ENCODE data around the gene DMWD. TPM values are rescaled to one million over a fixed set of nuclear protein-coding genes. Genes with fewer than 3 reads are reported as not detected.
A peak's percentile ranks its signal among the peaks of the same experiment; 100 is the strongest.

Gene DMWD
- total RNA-seq, 1 experiment from 2014 or later = 34.9 TPM

DNA sequence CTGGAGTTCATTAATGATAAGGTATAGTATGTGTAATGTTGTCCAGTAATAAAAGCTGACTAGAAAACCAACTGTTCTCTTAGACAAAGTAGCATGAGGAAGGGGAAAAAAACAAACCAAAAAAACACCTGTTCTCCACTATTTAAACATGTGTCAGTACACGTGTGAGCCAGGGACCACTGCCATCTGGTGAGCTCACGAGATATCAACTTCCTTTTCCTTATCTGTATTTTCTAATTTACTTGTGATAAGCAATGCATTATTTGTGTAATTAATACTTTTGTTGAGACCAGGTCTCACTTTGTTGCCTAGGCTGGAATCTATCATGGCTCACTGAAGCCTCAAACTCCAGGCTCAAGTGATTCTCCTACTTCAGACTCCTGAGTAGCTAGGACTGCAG lies 19.3 kb downstream of the DMWD start:
- ChIA-PET POLR2A (ENCODE audit: unreplicated experiment) (no interaction called here), CTCF (no interaction called here)
- Histone ChIP-seq H3K9me2 (replicated peaks; ENCODE audit: low read length) (no peaks in the 10 kb centered on the region), H3K4me1 (ENCODE audit: insufficient read depth, low read length) (0 out of 2 replicates have a peak, but pooled peaks cover 21% of the 10 kb centered on the region), H3K9ac (ENCODE audit: low read length) (no peak overlapping the region), H3K4me2 (ENCODE audit: low read length) (no peak overlapping the region), H2AFZ (ENCODE audit: low read length) (no peak overlapping the region), H3K9me3 (ENCODE audit: low read length) (no peaks in the 10 kb centered on the region), H3F3A (ENCODE audit: low read length, unreplicated experiment) (no peaks in the 10 kb centered on the region), H3K27me3 (ENCODE audit: low read length) (no peaks in the 10 kb centered on the region), H3K4me3 (ENCODE audit: low read length) (no peak overlapping the region), H3K27ac (ENCODE audit: low read length) (no peak overlapping the region), H4K20me1 (ENCODE audit: low read length) (no peaks in the 10 kb centered on the region), H3K36me3 (ENCODE audit: low read depth, low read length) (no peaks in the 10 kb centered on the region), H3K79me2 (ENCODE audit: low read length) (no peaks in the 10 kb centered on the region)
- intact Hi-C loops (cut with micrococcal nuclease) = no loop called here
- no peak for DNase-seq
- ATAC-seq = no peak
- TF ChIP-seq, protein P1, sequence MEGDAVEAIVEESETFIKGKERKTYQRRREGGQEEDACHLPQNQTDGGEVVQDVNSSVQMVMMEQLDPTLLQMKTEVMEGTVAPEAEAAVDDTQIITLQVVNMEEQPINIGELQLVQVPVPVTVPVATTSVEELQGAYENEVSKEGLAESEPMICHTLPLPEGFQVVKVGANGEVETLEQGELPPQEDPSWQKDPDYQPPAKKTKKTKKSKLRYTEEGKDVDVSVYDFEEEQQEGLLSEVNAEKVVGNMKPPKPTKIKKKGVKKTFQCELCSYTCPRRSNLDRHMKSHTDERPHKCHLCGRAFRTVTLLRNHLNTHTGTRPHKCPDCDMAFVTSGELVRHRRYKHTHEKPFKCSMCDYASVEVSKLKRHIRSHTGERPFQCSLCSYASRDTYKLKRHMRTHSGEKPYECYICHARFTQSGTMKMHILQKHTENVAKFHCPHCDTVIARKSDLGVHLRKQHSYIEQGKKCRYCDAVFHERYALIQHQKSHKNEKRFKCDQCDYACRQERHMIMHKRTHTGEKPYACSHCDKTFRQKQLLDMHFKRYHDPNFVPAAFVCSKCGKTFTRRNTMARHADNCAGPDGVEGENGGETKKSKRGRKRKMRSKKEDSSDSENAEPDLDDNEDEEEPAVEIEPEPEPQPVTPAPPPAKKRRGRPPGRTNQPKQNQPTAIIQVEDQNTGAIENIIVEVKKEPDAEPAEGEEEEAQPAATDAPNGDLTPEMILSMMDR (conservative IDR thresholded peaks at IDR 0.05; ENCODE audit: low read depth, low read length) = no peak
- TF ChIP-seq EZH2phosphoT487 (IDR thresholded peaks at IDR 0.05; ENCODE audit: borderline replicate concordance, low read length) (no peak), EZH2 (IDR thresholded peaks at IDR 0.05; ENCODE audit: low read length, unreplicated experiment) (no peak)
- BruUV-seq (replicated peaks) = no TSS peak

GRCh38 chr19:45772912-45773311 lies 19.7 kb downstream of the DMWD start:
- ATAC-seq = no peak
- no peaks in the 10 kb centered on the region for H3K36me3 ChIP-seq (ENCODE audit: low read depth, low read length)
- H3K4me1 ChIP-seq (ENCODE audit: insufficient read depth, low read length) = 0 out of 2 replicates have a peak, but pooled peaks cover 21% of the 10 kb centered on the region
- no peaks in the 10 kb centered on the region for H4K20me1 ChIP-seq (ENCODE audit: low read length)
- TF ChIP-seq, protein P1 (conservative IDR thresholded peaks at IDR 0.05; ENCODE audit: low read depth, low read length) = no peak
- TF ChIP-seq EZH2 (IDR thresholded peaks at IDR 0.05; ENCODE audit: low read length, unreplicated experiment) = no peak
- CTCF ChIA-PET = no interaction called here
- DNase-seq = no peak
- POLR2A ChIA-PET (ENCODE audit: unreplicated experiment) = no interaction called here
- H3K27me3 ChIP-seq (ENCODE audit: low read length) = no peaks in the 10 kb centered on the region
- H3K9ac ChIP-seq (ENCODE audit: low read length) = no peak overlapping the region
- H2AFZ ChIP-seq (ENCODE audit: low read length) = no peak overlapping the region
- BruUV-seq (replicated peaks) = no TSS peak
- intact Hi-C loops (cut with micrococcal nuclease) = no loop called here
- H3K4me2 ChIP-seq (ENCODE audit: low read length) = no peak overlapping the region
- H3F3A ChIP-seq (ENCODE audit: low read length, unreplicated experiment) = no peaks in the 10 kb centered on the region
- no peak overlapping the region for H3K4me3 ChIP-seq (ENCODE audit: low read length)
- no peaks in the 10 kb centered on the region for H3K79me2 ChIP-seq (ENCODE audit: low read length)
- H3K27ac ChIP-seq (ENCODE audit: low read length) = no peak overlapping the region
- H3K9me3 ChIP-seq (ENCODE audit: low read length) = no peaks in the 10 kb centered on the region
- H3K9me2 ChIP-seq (replicated peaks; ENCODE audit: low read length) = no peaks in the 10 kb centered on the region

DNA sequence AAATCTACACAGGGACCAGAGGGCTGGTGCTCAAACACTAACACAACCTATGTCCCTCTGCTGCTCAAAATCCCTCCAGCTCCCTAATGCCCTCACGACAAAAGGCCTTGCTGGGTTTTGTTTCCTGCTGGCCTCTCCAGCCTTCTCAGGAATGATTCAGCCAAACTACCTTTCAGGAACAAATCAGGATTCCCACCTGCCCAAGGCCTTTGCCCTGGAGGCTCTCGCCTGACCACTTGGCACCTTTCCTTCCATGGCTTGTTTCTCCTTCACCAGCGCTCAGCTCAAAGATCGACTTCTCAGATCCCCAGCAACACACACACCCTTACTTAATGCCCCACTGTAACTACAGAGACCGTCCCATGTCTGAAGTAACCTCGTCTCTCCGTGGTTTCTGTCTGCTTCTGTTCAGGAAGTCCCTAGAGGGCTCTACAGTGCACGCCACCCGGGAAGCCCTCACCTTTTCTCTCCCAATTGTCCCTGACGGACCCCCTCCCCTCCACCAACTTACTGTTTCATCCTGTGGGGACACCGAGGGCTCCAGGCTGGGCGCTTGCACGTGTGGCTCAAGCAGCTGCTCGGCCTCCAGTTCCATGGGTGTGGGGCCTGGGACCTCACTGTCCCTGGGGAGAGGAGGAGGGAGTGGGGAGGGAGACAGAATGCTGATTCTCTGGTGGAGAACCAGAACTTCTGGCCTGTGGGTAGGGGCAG lies 20.4 kb downstream of the DMWD start:
- ChIA-PET CTCF (no interaction called here), POLR2A (ENCODE audit: unreplicated experiment) (interaction anchor here (0.6 kb wide), 1 partner anchor 10 kb away, joined by 6 read pairs; the partner anchor contains the start of gene DMPK)
- no peak overlapping the region for H2AFZ ChIP-seq (ENCODE audit: low read length)
- no peaks in the 10 kb centered on the region for H4K20me1 ChIP-seq (ENCODE audit: low read length)
- BruUV-seq (replicated peaks) = no TSS peak
- no peak overlapping the region for H3K4me3 ChIP-seq (ENCODE audit: low read length)
- no peaks in the 10 kb centered on the region for H3K79me2 ChIP-seq (ENCODE audit: low read length)
- intact Hi-C loops (cut with micrococcal nuclease) = no loop called here
- H3K4me2 ChIP-seq (ENCODE audit: low read length) = peak overlapping the region; percentile 96
- ATAC-seq (no peak), DNase-seq (no peak)
- H3K27me3 ChIP-seq (ENCODE audit: low read length) = no peaks in the 10 kb centered on the region
- no peak overlapping the region for H3K9ac ChIP-seq (ENCODE audit: low read length)
- H3K9me2 ChIP-seq (replicated peaks; ENCODE audit: low read length) = no peaks in the 10 kb centered on the region
- H3K27ac ChIP-seq (ENCODE audit: low read length) = no peak overlapping the region
- no peaks in the 10 kb centered on the region for H3K36me3 ChIP-seq (ENCODE audit: low read depth, low read length)
- H3K9me3 ChIP-seq (ENCODE audit: low read length) = no peaks in the 10 kb centered on the region
- TF ChIP-seq, protein P1 (conservative IDR thresholded peaks at IDR 0.05; ENCODE audit: low read depth, low read length) = no peak
- TF ChIP-seq EZH2 (IDR thresholded peaks at IDR 0.05; ENCODE audit: low read length, unreplicated experiment) = no peak
- TF ChIP-seq EZH2phosphoT487 (IDR thresholded peaks at IDR 0.05; ENCODE audit: borderline replicate concordance, low read length) = no peak
- 0 out of 2 replicates have a peak, but pooled peaks cover 21% of the 10 kb centered on the region for H3K4me1 ChIP-seq (ENCODE audit: insufficient read depth, low read length)
- H3F3A ChIP-seq (ENCODE audit: low read length, unreplicated experiment) = no peaks in the 10 kb centered on the region
